Subcutaneous adipose tissue (tissue), 4 donors: ENCODE data around the gene FGF12. TPM values are rescaled to one million over a fixed set of nuclear protein-coding genes. Genes with fewer than 3 reads are reported as not detected.

Source experiments
- CTCF ChIP-seq: fragments of 450-650 bp; IDR thresholded peaks from one replicate; pipeline ENCODE4 v1.5.1; 2016; ENCODE audit warnings: low read depth, mild to moderate bottlenecking, control low read depth, antibody characterized with exemption, moderate library complexity
- total RNA-seq, 4 donors: library from RNA; depleted of rRNA; stranded (reverse); fragments of >200 nt; gene quantifications; one replicate each; pipeline ENCODE4 v1.1.0, GENCODE V29; 2016

The FGF12 gene
- total RNA-seq, 4 donors from 2014 or later, result 1.1 to 12.1 (median 4.5) TPM

GRCh38 chr3:192186498-192186897 lies 540.8 kb downstream of the FGF12 start:
- no peak for TF ChIP-seq CTCF

GRCh38 chr3:192186045-192186444 lies 541.3 kb downstream of the FGF12 start:
- TF ChIP-seq CTCF, result no peak

- no peak for TF ChIP-seq CTCF
These were observed 544.2 kb downstream of the FGF12 start for GRCh38 chr3:192183109-192183508.

GRCh38 chr3:192181151-192181550 lies 546.2 kb downstream of the FGF12 start:
- no peak for TF ChIP-seq CTCF

GRCh38 chr3:192177383-192177782 lies 550.0 kb downstream of the FGF12 start:
- no peak for TF ChIP-seq CTCF

- TF ChIP-seq CTCF, result no peak
These were observed 553.1 kb downstream of the FGF12 start for GRCh38 chr3:192174283-192174682.

- TF ChIP-seq CTCF, result no peak
These were observed 556.1 kb downstream of the FGF12 start for GRCh38 chr3:192171213-192171612.
